DOHH2 (cell line): ENCODE results near the gene CDC37L1.

Experiments used
- H3F3A ChIP-seq: fragments of 200-600 bp; sonication (generic), shearing (Covaris generic); 2 replicates; pipeline ENCODE4 v1.6.0; 2016; ENCODE audit warnings: antibody characterized with exemption, mild to moderate bottlenecking; ENCODE audit not compliant: control insufficient read depth, insufficient read depth
- H3K27ac ChIP-seq: fragments of 200-600 bp; sonication (generic); 2 replicates; pipeline ENCODE4 v1.5.1; 2014; ENCODE audit warnings: low read depth, mild to moderate bottlenecking, low read length, moderate library complexity
- H3K27me3 ChIP-seq: fragments of 200-600 bp; sonication (generic); 2 replicates; pipeline ENCODE4 v1.6.1; 2014; ENCODE audit warnings: mild to moderate bottlenecking, low read length, mixed read lengths; ENCODE audit not compliant: control insufficient read depth
- H3K36me3 ChIP-seq: fragments of 200-600 bp; sonication (generic); 2 replicates; pipeline ENCODE4 v1.6.1; 2014; ENCODE audit warnings: mild to moderate bottlenecking, low read length, moderate library complexity, mixed read lengths; ENCODE audit not compliant: control insufficient read depth
- H3K4me1 ChIP-seq: fragments of 200-600 bp; sonication (generic); 2 replicates; pipeline ENCODE4 v1.6.1; 2014; ENCODE audit warnings: mild to moderate bottlenecking, low read length, mixed read lengths; ENCODE audit not compliant: control insufficient read depth
- H3K4me2 ChIP-seq: fragments of 200-600 bp; sonication (generic); 2 replicates; pipeline ENCODE4 v1.6.0; 2014; ENCODE audit warnings: mild to moderate bottlenecking, low read length, moderate library complexity
- H3K4me3 ChIP-seq: fragments of 200-600 bp; sonication (generic); 2 replicates; pipeline ENCODE4 v1.5.1; 2014; ENCODE audit warnings: mild to moderate bottlenecking, low read length, mixed read lengths
- H3K79me2 ChIP-seq: fragments of 200-600 bp; sonication (generic); 2 replicates; pipeline ENCODE4 v1.6.1; 2014; ENCODE audit warnings: mild to moderate bottlenecking, low read length, mixed read lengths; ENCODE audit not compliant: control insufficient read depth
- H3K9me2 ChIP-seq: fragments of 200-600 bp; sonication (generic); replicated peaks from 2 replicates; pipeline ENCODE4 v1.6.1; 2014; ENCODE audit warnings: mild to moderate bottlenecking, low read length, mixed read lengths; ENCODE audit not compliant: control insufficient read depth
- H3K9me3 ChIP-seq: fragments of 200-600 bp; sonication (generic); 2 replicates; pipeline ENCODE4 v1.6.1; 2014; ENCODE audit warnings: antibody characterized with exemption, low read length, mixed read lengths; ENCODE audit not compliant: control insufficient read depth, insufficient read depth
- H4K20me1 ChIP-seq: fragments of 200-600 bp; sonication (generic); 2 replicates; pipeline ENCODE4 v1.6.0; 2014; ENCODE audit warnings: low read depth, mild to moderate bottlenecking, antibody characterized with exemption, low read length, moderate library complexity; ENCODE audit not compliant: control insufficient read depth, insufficient read depth
- CTCF ChIP-seq: fragments of 200-600 bp; sonication (generic); IDR thresholded peaks from one replicate; pipeline ENCODE4 v1.5.1; 2014; ENCODE audit warnings: antibody characterized with exemption, mild to moderate bottlenecking, low read depth, low read length; ENCODE audit not compliant: poor library complexity, severe bottlenecking
- EZH2phosphoT487 ChIP-seq: fragments of 200-600 bp; sonication (generic); IDR thresholded peaks from 2 replicates; pipeline ENCODE4 v1.6.1; 2017; ENCODE audit warnings: borderline replicate concordance, mild to moderate bottlenecking, antibody characterized with exemption, low read length, moderate library complexity, mixed read lengths

CDC37L1 gene

DNA sequence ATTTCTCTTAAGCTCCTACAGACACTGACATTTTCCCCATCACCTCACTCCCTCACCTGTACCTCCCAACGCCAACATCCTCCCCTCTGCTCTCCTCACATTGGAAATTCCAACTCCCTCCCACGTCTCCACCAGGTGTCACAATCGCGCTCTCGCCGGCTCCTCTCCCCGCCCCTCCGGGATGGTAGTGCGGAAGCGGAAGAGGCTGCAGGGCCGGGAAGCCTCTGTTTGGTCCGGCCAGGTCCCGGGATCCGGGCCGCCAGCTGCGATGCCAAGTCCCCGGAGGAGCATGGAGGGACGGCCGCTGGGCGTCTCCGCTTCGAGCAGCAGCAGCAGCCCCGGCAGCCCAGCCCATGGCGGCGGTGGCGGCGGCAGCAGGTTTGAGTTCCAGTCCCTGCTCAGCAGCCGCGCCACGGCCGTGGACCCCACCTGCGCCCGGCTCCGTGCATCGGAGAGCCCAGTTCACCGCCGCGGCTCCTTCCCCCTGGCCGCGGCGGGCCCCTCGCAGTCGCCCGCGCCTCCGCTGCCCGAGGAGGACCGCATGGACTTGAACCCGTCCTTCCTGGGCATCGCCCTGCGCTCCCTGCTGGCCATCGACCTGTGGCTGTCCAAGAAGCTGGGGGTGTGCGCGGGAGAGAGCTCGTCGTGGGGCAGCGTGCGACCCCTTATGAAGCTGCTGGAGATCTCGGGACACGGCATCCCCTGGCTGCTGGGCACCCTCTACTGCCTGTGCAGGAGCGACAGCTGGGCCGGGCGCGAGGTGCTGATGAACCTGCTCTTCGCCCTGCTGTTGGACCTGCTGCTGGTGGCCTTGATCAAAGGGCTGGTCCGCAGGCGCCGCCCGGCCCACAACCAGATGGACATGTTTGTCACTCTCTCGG is 17.0 kb upstream of the CDC37L1 start, which contains the start of gene PLPP6:
PLPP6 (plus strand) TSS at position 187 of the 881 bp plus-strand sequence; CDS start at position 269, 82 bp downstream.
- Histone ChIP-seq H3F3A (peaks cover 8% of the 10 kb centered on the region; the same call in 1 of the 2 replicates), H4K20me1 (no peaks in the 10 kb centered on the region), H3K79me2 (peaks cover 17% of the 10 kb centered on the region), H3K4me2 (peak within 1 kb of the TSS; percentile 98), H3K27me3 (peaks cover 2% of the 10 kb centered on the region), H3K9me2 (no peaks in the 10 kb centered on the region), H3K4me3 (peak within 1 kb of the TSS; percentile 96), H3K4me1 (peaks cover 53% of the 10 kb centered on the region), H3K27ac (no peak within 1 kb of the TSS), H3K9me3 (no peaks in the 10 kb centered on the region), H3K36me3 (no peaks in the 10 kb centered on the region)
- TF ChIP-seq EZH2phosphoT487 (no peak), CTCF (peak; percentile 57)

DNA sequence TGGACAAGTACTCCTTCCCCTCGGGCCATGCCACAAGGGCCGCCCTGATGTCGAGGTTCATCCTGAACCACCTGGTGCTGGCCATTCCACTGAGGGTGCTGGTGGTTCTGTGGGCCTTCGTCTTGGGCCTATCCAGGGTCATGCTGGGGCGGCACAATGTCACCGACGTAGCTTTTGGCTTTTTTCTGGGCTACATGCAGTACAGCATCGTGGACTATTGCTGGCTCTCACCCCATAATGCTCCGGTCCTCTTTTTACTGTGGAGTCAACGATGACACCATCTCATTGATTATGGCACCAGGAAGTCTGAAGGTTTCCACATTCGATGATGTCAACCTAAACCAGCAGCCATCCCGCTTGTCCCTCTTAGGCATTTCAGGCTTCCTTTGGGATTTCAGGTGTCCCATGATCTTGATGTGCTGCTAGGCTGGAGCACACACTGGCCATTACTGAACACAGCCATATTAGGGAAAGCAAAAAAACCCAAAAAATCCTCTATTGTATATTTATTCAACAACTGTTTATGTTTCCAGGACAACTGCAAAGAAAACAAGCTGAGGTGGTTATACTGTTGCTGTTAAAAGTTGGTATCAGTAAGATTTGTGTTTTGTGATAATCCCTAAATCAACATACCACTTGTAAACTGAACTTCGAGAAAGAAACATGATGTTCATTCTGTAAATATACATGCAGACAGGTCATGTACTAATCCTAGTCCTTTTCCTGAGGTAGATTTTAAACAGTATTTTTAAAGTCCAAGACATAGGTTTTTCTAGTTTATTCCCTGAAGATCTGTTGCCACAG is 16.2 kb upstream of the CDC37L1 start:
- Histone ChIP-seq H4K20me1 (no peaks in the 10 kb centered on the region), H3K4me2 (peak overlapping the region; percentile 98), H3K27ac (no peak overlapping the region), H3K9me2 (no peaks in the 10 kb centered on the region), H3K79me2 (peaks cover 17% of the 10 kb centered on the region), H3K27me3 (peaks cover 5% of the 10 kb centered on the region), H3K9me3 (no peaks in the 10 kb centered on the region), H3K4me3 (peak overlapping the region; percentile 96), H3K4me1 (peaks cover 58% of the 10 kb centered on the region), H3F3A (peaks cover 8% of the 10 kb centered on the region; the same call in 1 of the 2 replicates), H3K36me3 (no peaks in the 10 kb centered on the region)
- TF ChIP-seq EZH2phosphoT487 (no peak), CTCF (no peak)

DNA sequence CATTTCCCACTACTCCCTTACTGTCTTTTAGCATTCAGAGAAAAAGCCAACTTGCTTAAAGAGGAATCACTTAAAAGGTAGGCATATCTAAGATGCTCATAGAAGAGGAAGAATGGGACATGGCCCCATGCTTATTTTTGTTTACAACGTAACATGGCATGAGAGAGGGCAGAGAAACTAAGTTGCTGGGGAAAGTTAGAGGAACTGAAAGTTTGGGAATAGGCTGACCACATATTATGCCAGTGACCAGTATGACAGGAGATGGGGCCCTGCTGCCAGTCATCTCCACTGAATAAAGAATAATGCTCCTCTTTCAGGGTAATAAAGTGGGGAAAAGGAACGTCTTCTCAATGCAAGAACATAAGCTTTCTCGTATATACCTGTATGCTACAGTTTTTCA is 15.4 kb upstream of the CDC37L1 start:
- peaks cover 5% of the 10 kb centered on the region for H3K27me3 ChIP-seq
- no peaks in the 10 kb centered on the region for H3K9me2 ChIP-seq
- H3K4me3 ChIP-seq = peak overlapping the region; percentile 96
- H4K20me1 ChIP-seq = no peaks in the 10 kb centered on the region
- H3K27ac ChIP-seq = no peak overlapping the region
- H3K79me2 ChIP-seq = peaks cover 17% of the 10 kb centered on the region
- peak overlapping the region; percentile 98 for H3K4me2 ChIP-seq
- H3K36me3 ChIP-seq = no peaks in the 10 kb centered on the region
- H3K4me1 ChIP-seq = peaks cover 58% of the 10 kb centered on the region
- H3F3A ChIP-seq = peaks cover 8% of the 10 kb centered on the region; the same call in 1 of the 2 replicates
- TF ChIP-seq EZH2phosphoT487 = no peak
- TF ChIP-seq CTCF = no peak
- H3K9me3 ChIP-seq = no peaks in the 10 kb centered on the region
